ENCODE data around the gene LASP1. TPM values are rescaled to one million over a fixed set of nuclear protein-coding genes. Genes with fewer than 3 reads are reported as not detected.

The LASP1 gene
- total and polyA plus RNA-seq, 2 donors (not counting 3 experiments of a cell fraction or from before 2014, with no cell fraction given), result 214 to 242 TPM

DNA sequence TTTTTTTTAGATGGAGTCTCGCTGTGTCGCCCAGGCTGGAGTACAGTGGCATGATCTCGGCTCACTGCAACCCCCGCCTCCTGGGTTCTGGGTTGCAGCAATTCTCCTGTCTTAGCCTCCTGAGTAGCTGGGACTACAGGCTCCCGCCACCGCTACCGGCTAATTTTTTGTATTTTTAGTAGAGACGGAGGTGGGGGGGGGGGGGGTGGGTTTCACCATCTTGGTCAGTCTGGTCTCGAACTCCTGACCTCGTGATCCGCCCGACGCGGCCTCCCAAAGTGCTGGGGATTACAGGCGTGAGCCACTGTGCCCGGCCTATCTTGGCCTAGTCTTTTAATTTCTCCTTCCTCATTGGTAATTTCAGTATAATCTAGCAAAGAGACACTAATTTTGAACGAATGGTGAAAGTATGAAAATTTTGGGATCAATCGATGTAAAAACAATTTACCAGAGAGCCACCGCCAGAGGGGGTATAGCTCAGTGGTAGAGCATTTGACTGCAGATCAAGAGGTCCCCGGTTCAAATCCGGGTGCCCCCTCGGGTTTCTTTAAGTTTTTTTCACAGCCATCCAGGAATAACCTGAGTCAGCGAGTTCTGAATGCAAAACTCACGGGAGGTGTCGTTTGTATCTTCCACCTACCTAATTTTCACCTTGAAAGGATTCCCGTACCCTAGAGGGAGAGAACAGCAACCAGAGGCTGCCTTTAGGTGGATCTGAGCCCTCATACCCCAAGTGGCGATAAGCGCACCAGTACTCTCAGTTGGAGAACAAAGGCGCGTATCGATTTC lies 2.5 kb upstream of the LASP1 start:
- Histone ChIP-seq H3K27ac (ENCODE audit: insufficient read depth, low read depth, low read length) (no peak overlapping the region), H3K4me3 (replicated peaks in 1 of 3; ENCODE audit: insufficient read depth in 1 of 3, low read depth in 1 of 3, low read length in 3 of 3) (peak overlapping the region; percentile 4 to 74 (median 25)), H3K9ac (replicated peaks; ENCODE audit: extremely low read depth, insufficient read depth, low read length) (no peak overlapping the region), H3K4me2 (ENCODE audit: insufficient read depth, low read length) (peak overlapping the region; percentile 72), H3K36me3 (ENCODE audit: control insufficient read depth in 2 of 2, extremely low read depth in 1 of 2, insufficient read depth in 2 of 2, low read length in 2 of 2) (no peaks in the 10 kb centered on the region), H4K20me1 (replicated peaks; ENCODE audit: control insufficient read depth, extremely low read depth, insufficient read depth, low read length) (no peaks in the 10 kb centered on the region), H3K4me1 (ENCODE audit: control insufficient read depth, extremely low read depth, insufficient read depth, low read length) (peaks cover 31% of the 10 kb centered on the region), H3K79me2 (ENCODE audit: control insufficient read depth, insufficient read depth, low read length) (peaks cover 23% of the 10 kb centered on the region), H2AFZ (ENCODE audit: low read depth, low read length) (peak overlapping the region; percentile 47), H3K9me1 (replicated peaks; ENCODE audit: control insufficient read depth, extremely low read depth, insufficient read depth, low read length) (no peaks in the 10 kb centered on the region), H3K27me3 (ENCODE audit: control insufficient read depth in 2 of 2, insufficient read depth in 2 of 2, low read length in 2 of 2) (no peaks in the 10 kb centered on the region), H3K9me3 (replicated peaks; ENCODE audit: control insufficient read depth, insufficient read depth, low read length) (no peaks in the 10 kb centered on the region)
- CTCF ChIA-PET, result interaction anchor here (0.7 to 3.6 kb wide), 8 partner anchors 14 to 286 kb away, joined by 3 to 23 read pairs (median 4); partner anchors contain the start of gene RPL23
- TF ChIP-seq, protein P1, sequence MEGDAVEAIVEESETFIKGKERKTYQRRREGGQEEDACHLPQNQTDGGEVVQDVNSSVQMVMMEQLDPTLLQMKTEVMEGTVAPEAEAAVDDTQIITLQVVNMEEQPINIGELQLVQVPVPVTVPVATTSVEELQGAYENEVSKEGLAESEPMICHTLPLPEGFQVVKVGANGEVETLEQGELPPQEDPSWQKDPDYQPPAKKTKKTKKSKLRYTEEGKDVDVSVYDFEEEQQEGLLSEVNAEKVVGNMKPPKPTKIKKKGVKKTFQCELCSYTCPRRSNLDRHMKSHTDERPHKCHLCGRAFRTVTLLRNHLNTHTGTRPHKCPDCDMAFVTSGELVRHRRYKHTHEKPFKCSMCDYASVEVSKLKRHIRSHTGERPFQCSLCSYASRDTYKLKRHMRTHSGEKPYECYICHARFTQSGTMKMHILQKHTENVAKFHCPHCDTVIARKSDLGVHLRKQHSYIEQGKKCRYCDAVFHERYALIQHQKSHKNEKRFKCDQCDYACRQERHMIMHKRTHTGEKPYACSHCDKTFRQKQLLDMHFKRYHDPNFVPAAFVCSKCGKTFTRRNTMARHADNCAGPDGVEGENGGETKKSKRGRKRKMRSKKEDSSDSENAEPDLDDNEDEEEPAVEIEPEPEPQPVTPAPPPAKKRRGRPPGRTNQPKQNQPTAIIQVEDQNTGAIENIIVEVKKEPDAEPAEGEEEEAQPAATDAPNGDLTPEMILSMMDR (IDR thresholded peaks at IDR 0.05; ENCODE audit: extremely low read depth in 1 of 2, insufficient read depth in 1 of 2, low read depth in 1 of 2, low read length in 2 of 2), result peak in 1 of 2 donors; percentile 7
- no peak for TF ChIP-seq POLR2A (IDR thresholded peaks at IDR 0.05; ENCODE audit: low read depth, low read length)
- no TSS peak for BruUV-seq (replicated peaks)
- POLR2A ChIA-PET, result interaction anchor here (0.6 to 3.7 kb wide), 3 partner anchors 12 to 43 kb away, joined by 4 to 28 read pairs (median 18); partner anchors contain the start of gene RPL23
- DNase-seq (ENCODE audit: low read depth, low spot score) (peak; percentile 66), FAIRE-seq (peak; percentile 85)
- intact Hi-C loops (cut with micrococcal nuclease) (loop anchor here (5.0 kb wide), 1 partner anchor 165 kb away; no protein-coding TSS in a partner anchor), dilution Hi-C loops (cut with MboI; ENCODE audit: extremely low pct_ligation_motif_present, low sequenced_read_pairs) (no loop called here)
